LNCaP clone FGC (cell line): ENCODE results near the gene PARM1.
"Not testable (repeated sequence)": the region's sequence is repeated elsewhere in the genome, so short reads cannot be mapped to it uniquely, and the experiment has no call there.

Source experiments
- DNase-seq: peaks from one replicate; pipeline ENCODE4 v3.0.0-alpha.2; 2011; ENCODE audit warnings: low read depth
- H3K4me3 ChIP-seq: 2 replicates; pipeline ENCODE4 v1.5.1; 2011; ENCODE audit warnings: mild to moderate bottlenecking, low read depth, low read length, control low read depth
- TF ChIP-seq, protein P1 (sequence below): IDR thresholded peaks from 2 replicates; pipeline ENCODE4 v1.5.1; 2012; ENCODE audit warnings: mild to moderate bottlenecking; ENCODE audit not compliant: control insufficient read depth, insufficient read depth; ENCODE audit errors: extremely low read depth

Gene PARM1

DNA sequence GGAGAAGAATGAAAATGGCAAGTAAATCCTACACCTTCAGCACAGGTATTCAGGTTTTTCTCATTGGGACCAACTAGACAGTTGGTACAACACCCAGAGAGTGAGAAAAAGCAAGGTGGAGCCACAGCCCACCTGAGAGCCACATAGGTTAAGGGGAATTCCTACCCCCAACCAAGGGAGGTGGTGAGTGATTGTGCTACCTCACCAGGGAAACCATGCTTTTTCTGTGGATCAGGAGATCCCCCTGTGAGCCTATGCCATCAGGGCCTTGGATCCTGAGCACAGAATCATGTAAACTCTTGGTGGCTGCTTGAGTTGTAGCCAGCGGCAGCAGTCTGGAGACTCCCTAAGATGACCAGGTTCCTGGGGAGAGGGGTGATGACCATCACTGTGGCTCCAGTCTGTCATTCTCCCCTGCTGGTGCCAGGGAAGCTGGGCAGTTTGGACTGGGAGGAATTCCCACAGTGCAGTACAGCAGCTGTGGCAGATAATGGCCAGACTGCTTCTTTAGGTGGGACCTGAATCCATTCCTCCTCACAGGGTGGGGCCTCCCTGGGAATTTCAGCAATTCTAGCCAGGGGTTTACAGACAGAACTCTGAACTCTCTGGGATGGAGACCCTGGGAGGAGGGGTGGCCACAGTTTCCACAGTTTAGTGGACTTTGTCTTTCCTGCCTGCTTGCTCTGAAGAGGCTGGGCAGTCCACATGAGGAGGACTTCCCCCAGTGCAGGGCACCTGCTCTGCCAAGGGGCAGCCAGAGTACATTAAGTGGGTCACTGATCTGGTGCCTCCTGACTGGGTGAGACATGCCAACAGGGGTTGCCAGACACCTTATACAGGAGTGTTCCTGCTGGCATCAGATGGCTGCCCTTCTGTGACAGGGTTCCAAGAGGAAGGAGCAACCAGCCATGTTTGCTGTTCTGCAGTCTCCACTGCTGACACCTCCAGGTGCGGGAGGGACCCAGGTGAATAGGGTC is 43.2 kb downstream of the PARM1 start:
- TF ChIP-seq, protein P1, sequence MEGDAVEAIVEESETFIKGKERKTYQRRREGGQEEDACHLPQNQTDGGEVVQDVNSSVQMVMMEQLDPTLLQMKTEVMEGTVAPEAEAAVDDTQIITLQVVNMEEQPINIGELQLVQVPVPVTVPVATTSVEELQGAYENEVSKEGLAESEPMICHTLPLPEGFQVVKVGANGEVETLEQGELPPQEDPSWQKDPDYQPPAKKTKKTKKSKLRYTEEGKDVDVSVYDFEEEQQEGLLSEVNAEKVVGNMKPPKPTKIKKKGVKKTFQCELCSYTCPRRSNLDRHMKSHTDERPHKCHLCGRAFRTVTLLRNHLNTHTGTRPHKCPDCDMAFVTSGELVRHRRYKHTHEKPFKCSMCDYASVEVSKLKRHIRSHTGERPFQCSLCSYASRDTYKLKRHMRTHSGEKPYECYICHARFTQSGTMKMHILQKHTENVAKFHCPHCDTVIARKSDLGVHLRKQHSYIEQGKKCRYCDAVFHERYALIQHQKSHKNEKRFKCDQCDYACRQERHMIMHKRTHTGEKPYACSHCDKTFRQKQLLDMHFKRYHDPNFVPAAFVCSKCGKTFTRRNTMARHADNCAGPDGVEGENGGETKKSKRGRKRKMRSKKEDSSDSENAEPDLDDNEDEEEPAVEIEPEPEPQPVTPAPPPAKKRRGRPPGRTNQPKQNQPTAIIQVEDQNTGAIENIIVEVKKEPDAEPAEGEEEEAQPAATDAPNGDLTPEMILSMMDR = no peak

DNA sequence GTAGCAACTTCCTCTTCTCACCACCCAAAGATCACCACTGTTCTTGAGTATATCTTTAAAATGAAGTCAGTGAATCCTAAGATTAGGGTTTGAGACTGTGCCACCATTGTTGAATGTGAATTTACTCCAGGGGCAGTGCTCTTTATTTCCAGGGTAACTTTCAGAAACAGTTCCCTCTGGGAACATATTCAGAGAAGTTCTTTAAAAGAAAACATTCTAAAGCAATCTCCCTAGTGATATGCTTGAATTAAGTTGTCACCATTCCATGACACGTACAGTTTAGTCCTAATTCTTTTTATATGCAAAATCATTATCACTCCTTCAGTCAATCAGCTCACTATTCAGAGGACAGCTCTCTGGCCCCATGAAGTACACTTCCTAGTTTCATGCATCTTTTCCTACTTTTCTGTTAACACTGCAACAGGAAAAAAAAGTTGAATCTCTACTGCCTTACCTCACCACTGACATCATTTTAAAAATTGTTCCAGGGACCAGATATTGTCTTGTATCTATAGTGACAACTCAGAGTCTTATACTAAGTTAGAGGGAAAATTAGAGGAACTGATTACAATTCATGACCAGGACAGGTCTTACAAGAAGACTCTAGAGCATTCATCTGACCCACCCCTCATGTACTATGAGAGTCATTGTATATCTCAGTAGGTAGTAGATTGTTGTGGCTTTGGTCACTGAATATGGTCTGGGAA is 49.8 kb downstream of the PARM1 start:
- TF ChIP-seq, protein P1 = no peak

More for the DNA sequence above, 43.2 kb downstream of the PARM1 start:
- H3K4me3 ChIP-seq = no peak overlapping the region
- DNase-seq = no peak

DNA sequence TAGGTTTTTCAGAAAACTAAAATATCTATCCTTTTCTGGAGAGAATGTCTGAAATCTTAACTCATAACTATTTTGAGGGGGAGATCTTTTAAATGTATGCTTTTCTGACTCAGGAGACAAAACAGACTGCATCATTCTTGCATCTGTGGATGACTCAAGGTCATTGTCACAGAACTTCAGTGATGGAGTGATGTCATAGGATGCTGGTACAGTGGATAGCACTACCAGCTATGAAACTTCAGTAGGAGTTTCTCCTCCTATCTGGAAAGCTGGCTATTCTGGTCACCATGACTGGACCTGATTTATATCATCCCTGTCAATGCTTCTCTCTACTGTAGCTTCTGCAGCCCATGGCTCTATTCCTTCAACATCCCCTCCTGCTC is 50.3 kb downstream of the PARM1 start:
- no peak overlapping the region for H3K4me3 ChIP-seq
- TF ChIP-seq, protein P1 = no peak
- DNase-seq = no peak

More for the DNA sequence above, 49.8 kb downstream of the PARM1 start:
- DNase-seq = no peak
- H3K4me3 ChIP-seq = no peak overlapping the region

DNA sequence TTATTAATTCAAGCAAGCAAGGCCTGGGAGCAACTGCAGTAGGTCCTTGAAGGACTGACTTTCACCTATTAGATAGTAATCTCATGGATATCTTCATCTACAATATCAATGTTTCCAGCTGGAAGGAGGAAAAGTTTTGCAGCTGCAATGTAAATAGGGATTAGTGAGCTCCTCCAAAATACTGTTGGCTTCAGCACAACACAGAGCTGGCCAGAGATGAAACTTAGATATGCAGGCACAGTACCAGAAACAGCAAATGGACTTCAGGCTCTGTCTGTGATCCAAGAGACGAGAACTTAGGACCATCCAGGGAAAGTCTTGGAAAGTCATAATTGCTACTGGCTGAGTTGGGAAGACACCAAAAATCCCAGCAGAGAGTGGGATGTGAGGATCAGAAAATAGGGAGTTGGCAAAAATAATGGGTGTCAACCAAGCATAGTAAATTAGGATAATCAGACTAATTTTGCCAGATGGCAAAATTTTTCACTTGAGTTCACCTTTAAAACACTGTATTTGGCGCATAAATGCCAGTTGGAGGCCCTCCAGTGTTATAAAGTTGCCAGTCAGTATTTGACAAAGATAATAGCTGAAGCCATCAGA is 57.5 kb downstream of the PARM1 start:
- TF ChIP-seq, protein P1 = no peak
- peak; percentile 92 for DNase-seq
- H3K4me3 ChIP-seq = no peak overlapping the region

DNA sequence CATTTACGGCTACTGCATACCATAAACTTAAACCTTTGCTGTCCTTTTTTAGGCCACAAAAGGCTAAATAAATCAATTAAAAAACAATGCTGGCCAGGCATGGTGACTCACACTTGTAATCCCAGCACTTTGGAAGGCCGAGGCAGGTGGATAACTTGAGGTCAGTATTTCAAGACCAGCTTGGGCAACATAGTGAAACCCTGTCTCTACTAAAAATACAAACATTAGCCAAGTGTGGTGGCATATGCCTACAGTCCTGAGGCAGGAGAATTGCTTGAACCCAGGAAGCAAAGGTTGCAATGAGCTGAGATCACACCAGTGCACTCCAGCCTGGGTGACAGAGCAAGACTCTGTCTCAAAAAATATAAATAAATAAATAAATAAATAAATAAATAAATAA is 61.5 kb downstream of the PARM1 start:
- DNase-seq, H3K4me3 ChIP-seq: not testable (repeated sequence)

DNA sequence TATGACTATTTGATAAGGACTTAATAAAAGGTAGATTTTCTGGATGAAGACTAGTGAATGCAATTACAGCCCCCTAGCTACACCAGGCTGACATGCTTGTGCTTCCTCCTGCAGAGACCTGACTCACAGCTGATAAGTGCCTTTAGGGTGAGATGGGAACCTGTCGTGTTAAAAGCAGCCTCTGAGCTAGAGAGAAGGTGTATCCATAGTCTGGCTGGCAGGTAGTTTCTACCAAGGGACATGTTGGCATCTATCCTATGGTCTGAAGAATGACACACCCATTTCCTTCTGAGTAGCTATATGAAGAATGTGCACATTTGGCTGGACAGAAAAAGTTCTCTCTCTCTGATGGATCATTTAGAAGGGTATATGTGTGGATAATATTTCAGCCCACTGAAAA is 64.1 kb downstream of the PARM1 start:
- no peak for DNase-seq
- no peak overlapping the region for H3K4me3 ChIP-seq
- TF ChIP-seq, protein P1 = no peak
